ENCODE measurements around the gene MAPK13.
"Not testable (repeated sequence)": the region's sequence is repeated elsewhere in the genome, so short reads cannot be mapped to it uniquely, and the experiment has no call there.

The MAPK13 gene

GRCh38 chr6:36128793-36129192 lies 1.5 kb upstream of the MAPK13 start:
- DNase-seq = no peak

DNA sequence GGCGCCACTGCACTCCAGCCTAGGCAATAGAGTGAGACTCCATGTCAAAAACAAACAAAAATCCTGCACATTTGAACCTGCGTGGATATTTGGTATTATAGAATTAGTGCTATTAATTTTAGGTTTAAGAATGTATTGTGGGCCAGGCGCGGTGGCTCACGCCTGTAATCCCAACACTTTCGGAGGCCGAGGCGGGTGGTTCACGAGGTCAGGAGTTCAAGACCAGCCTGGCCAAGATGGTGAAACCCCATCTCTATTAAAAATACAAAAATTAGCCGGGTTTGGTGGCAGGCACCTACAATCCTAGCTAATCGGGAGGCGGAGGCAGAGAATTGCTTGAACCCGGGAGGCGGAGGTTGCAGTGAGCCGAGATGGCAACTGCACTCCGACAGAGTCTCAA lies 979 bp upstream of the MAPK13 start:
- DNase-seq = not testable (repeated sequence)

DNA sequence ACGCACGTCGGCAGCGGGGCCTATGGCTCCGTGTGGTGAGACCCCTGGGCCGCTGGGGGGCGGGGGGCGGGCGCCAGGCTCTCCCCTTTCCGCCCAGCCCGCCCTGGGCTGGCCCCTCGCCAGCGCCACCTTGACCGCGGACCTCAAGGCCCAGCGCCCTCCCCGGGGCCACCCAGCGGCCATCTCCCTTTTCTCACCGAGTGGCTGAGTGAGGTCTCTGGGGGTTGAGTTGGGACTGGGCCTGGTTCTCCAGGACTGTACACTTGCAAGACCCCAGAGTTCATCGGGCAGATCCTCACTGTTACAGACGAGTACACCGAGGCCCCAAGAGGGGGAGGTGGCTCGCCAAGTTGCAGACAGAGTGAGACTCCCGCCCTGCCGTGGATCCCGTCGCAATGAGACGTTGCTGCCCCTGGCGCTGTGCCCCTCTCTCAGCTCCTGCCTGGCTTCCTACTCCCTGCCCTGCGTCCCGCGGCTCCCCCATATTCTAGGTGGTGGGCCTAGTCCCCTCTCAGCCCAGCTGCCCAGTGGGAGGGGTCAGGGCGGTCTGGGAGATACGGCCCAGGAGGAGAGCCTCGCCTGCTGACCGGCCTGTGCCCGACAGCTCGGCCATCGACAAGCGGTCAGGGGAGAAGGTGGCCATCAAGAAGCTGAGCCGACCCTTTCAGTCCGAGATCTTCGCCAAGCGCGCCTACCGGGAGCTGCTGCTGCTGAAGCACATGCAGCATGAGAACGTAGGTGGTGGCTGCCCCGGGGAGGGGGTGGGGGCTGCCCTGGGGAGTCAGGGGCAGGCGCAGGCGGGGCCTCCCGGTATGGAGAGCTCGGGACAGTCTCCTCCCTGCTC lies 576 bp downstream of the MAPK13 start:
- peak; percentile 86 for DNase-seq

- peak; percentile 80 for DNase-seq
These were observed 1.4 kb downstream of the MAPK13 start for GRCh38 chr6:36131511-36132245.

DNA sequence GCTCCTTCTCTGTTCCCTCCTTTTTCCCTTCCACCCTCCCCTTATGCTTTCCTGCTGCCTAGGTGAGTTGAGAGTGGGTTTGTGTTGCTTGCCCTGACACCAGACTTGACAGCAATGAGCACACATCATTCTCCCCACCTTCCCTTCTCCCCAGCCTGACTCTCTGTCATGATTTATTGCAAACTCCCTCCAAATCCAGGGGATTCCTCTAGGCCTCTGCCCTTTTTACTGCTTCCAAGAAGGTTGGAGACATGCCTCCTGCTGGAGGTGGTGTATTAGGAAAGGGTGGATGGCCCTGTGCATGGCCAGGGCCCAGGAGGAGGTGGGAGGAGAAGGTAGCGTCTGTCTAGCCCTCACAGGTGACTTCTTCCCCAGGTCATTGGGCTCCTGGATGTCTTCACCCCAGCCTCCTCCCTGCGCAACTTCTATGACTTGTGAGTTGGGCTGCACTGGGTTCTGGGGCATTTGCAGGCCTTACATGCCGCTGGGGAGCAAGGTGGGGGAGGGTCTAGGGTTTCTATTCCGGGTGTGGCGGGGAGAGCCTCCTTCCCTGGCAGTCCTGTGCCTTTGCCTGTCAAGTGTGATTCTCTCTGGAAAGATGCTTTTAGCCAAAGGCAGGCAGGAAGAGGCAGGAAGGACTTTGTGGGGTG lies 2.1 kb downstream of the MAPK13 start:
- no peak for DNase-seq

DNA sequence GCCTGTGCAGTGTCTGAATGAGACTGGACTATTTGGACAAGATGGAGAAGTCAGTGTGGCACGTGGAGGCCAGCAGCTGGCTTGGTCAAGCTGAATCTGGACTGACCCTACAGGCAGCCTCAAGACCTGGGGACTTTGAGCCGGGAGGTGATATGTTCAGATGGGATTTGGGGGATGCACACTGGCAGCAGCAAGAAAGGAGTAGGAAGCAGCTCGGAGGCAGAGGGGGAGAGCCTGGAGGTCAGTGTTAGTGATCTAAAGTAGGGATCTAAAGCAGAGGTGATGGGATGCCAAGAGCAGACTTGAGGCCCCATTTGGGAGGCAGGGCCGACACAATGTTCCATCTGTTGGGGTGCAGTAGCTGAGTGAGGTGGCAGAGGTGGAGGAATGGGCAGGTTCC lies 2.8 kb downstream of the MAPK13 start:
- no peak for DNase-seq

DNA sequence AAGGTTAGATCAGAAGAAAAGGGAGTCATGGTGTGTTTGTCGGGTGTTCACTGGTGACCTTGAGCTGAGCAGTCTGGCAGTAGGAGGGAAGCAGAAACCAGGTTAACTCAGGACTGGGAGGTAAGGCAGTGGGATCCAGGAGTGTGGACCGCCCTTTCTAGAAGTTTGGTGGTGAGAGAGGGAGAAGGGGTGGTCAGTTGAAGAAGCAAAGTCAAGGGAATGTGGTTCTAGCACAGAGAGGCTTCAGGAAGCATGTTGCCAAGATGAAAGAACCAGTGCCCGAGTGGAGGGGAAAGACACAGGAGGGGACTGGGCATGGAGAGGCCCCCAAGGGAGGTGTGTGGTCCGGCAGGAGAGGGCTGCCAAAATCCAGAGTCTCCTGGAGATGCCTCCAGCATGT lies 3.6 kb downstream of the MAPK13 start:
- no peak for DNase-seq

- DNase-seq = no peak
These were observed 4.9 kb downstream of the MAPK13 start for GRCh38 chr6:36135053-36135731.

DNA sequence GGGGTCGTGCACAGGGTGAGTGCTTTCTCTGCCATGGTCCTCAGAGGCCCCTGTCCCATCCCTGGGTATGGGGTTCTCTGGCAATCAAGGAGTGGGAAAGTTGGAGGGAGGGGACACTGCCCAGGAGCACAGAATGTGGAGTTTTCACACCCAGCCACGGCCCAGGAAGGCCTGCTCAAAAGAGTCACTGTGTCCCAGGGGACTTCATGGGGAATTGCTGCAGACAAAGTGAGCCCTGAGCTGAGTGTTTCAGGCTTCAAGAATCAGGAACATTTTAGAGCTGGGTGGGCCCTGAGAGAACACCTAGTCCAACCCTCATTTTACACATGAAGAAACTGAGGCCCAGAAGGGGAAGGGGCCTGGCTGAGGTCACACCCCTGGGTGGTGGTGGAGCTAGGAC lies 5.7 kb downstream of the MAPK13 start:
- no peak for DNase-seq

GRCh38 chr6:36136551-36136950 lies 6.2 kb downstream of the MAPK13 start:
- no peak for DNase-seq

DNA sequence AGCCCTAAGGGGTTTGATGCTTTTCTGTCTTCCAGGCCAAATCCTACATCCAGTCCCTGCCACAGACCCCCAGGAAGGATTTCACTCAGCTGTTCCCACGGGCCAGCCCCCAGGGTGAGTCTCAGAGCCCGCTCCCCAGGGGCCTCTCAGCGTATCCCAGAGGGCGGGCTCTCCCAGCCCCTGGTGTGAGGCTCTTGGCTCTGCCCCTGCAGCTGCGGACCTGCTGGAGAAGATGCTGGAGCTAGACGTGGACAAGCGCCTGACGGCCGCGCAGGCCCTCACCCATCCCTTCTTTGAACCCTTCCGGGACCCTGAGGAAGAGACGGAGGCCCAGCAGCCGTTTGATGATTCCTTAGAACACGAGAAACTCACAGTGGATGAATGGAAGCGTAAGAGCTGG lies 8.4 kb downstream of the MAPK13 start:
- no peak for DNase-seq

GRCh38 chr6:36139431-36139830 lies 9.1 kb downstream of the MAPK13 start:
- no peak for DNase-seq

GRCh38 chr6:36139991-36140710 lies 9.8 kb downstream of the MAPK13 start:
- no peak for DNase-seq

DNA sequence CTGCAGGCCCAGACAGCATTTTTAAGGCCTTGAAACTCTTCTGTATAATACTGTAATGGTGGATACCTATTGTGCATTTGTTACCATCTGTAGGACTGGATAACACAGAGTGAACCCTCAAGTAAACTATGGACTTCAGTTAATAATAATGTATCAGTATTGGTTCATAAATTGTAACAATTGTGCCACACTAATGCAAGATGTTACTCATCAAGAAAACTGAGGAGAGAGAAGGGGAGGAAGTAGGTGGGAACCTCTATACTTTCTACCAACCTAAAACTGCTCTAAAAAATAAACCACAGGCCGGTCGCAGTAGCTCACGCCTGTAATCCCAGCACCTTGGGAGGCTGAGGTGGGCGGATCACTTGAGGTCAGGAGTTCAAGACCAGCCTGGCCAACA lies 10.8 kb downstream of the MAPK13 start:
- DNase-seq = no peak

- no peak for DNase-seq
These were observed 11.6 kb downstream of the MAPK13 start for GRCh38 chr6:36141961-36142360.

GRCh38 chr6:36142971-36143838 lies 12.9 kb downstream of the MAPK13 start:
- no peak for DNase-seq

DNA sequence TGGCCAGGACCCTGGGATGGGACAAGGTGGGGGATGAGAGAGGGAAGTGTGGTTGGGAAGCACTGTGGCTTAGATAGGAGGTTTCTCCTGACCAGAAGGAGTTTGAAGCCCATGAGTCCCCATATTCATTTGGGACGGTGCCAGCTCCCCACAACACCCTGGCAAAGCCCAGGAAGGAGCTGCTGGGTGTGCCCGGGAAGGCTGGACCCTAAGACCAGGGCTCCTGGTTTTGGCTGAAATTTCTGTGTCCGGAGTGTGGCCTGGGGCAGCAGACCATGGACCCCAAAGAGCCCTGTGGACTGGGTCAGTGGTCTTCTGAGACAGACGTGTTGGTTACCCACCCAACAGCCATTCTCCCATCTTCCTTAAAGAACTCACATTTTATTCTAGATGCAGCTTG lies 15.2 kb downstream of the MAPK13 start:
- no peak for DNase-seq

DNA sequence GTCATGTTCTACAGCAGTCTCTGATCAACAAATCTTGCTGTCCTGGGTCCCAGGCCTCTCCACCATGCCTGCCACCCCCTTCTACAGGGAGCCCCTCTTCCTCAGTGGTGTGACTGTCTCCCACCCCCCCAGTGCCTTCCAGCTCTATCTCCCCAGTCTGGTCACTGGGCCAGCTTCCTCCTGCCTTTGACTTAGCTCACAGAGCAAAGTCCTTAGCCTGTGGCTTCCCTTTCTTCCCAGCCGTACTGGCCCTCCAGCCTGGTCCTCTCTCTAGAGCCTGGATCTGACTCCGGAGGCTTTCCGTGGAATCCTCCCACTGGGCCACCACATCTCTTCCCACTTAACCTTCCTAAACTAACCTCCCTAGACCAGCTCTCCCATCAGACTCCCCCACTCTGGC lies 17.0 kb downstream of the MAPK13 start:
- no peak for DNase-seq

DNA sequence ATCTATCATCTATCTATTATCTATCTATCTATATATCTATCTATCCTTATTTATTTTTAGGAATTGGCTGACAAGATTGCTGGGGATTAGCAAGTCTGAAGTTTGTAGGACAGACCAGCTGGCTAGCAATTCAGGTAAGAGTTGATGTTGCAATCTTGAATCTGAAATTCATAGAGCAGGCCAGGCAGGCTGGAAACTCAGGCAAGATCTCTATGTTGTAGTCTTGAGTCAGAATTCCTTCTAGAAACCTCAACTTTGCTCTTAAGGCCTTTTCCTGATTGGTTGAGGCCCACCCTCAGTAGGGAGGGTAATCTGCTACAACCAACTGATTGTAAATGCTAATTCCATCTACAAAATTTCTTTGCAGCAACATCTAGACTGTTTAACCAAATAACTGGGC lies 19.2 kb downstream of the MAPK13 start:
- DNase-seq = no peak

DNA sequence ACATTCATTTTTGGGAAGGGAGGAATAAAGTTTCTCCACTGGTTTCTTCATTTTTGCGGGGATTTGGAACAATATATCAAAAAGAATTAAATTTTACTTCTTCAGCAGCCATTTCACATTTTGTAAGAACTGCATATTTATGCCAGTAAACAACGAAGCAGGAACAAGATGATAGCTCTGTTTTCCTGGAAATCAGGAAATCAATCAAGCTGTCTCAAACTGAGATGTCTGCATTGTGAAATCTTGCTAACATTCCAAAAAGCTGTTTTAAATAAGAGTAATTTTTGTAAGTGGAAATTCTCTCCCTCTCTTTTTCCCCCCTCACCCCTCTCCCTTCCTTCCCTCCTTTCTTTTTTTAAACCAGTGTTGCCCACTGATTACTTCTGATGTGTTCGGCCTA lies 20.0 kb downstream of the MAPK13 start:
- DNase-seq = no peak

GRCh38 chr6:36154286-36154685 lies 24.0 kb downstream of the MAPK13 start:
- no peak for DNase-seq

- DNase-seq = no peak
These were observed 25.3 kb downstream of the MAPK13 start for GRCh38 chr6:36155662-36156061.
